G401 (cell line): ENCODE results near the gene SERPINA1. TPM values are rescaled to one million over a fixed set of nuclear protein-coding genes. Genes with fewer than 3 reads are reported as not detected.

Experiments
- DNase-seq: peaks from one replicate; pipeline ENCODE4 v3.0.0-alpha.2; 2015; ENCODE audit warnings: low spot score
- in situ Hi-C: cut with HindIII; loops from 2 replicates; pipeline ENCODE4 v1.10.0; 2016; ENCODE audit warnings: low sequenced_read_pairs, mixed read lengths
- total RNA-seq: library from RNA; depleted of rRNA; stranded (reverse); fragments of >200 nt; shearing (Covaris generic); gene quantifications from 2 replicates; pipeline ENCODE4 v1.2.3, GENCODE V29; 2014; rRNA removed

SERPINA1 gene
- total RNA-seq, 1 experiment from 2014 or later = not detected

DNA sequence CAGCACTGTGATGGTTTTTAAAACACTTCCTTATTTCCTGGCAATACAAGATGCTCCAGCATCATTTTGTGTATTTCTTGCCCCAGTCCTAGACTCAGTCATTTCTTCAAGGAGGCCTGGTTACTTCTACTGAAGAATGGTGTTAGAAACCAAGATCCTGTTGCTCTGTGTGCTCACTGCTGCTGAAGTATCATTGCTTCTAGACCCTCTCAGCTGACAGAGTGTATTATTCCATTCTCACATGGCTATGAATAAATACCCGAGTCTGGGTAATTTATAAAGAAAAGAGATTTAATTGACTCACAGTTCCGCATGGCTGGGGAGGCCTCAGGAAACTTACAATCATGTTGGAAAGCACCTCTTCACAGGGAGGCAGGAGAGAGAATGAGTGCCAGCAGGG lies 50.4 kb downstream of the SERPINA1 start:
- in situ Hi-C loops = no loop called here
- DNase-seq = no peak

GRCh38 chr14:94337274-94337673 lies 51.1 kb downstream of the SERPINA1 start:
- in situ Hi-C loops = no loop called here
- DNase-seq = no peak

GRCh38 chr14:94334872-94335271 lies 53.5 kb downstream of the SERPINA1 start:
- in situ Hi-C loops = no loop called here
- DNase-seq = no peak

DNA sequence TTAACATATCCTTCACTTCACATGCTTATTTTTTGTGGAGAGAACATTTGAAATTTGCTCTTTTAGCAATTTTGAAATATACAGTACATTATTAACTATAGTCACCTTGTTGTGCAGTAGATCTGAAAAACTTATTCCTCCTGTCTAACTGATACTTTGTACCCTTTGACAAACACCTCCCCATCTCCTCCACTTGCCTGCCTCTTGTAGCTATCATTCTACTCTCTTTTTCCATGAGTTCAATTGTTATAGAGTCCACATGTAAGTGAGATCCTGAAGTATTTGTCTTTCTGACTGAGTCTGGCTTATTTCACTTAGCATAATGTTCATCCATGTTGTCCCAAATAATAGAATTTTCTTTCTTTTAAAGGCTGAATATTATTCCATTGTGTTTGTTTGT lies 55.8 kb downstream of the SERPINA1 start:
- in situ Hi-C loops = no loop called here
- DNase-seq = no peak

DNA sequence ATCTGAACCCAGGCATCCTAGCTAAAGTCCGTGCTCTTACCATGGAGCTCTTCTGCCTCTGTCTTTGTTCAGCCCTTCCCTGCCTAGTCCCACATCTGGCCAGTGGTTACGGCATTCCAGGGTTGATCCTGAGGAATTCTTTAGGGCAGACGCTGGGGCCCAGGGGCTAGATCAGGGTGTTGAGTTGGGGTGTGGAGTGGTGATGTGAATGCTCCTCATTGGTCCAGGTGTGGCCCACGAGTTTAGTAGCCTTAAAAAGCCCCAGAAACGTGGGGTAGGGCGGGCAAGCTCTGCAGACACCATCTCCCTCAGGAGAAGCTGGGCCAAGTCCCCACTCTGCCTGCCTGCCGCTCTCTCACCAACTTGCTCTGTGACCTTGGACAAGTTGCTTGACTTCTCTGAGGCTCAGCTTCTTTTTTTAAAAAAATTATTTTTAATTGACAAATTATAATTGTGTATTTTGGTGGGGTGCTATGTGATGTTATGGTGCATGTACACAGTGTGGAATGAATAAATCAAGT lies 56.3 kb downstream of the SERPINA1 start:
- in situ Hi-C loops = no loop called here
- DNase-seq = no peak

DNA sequence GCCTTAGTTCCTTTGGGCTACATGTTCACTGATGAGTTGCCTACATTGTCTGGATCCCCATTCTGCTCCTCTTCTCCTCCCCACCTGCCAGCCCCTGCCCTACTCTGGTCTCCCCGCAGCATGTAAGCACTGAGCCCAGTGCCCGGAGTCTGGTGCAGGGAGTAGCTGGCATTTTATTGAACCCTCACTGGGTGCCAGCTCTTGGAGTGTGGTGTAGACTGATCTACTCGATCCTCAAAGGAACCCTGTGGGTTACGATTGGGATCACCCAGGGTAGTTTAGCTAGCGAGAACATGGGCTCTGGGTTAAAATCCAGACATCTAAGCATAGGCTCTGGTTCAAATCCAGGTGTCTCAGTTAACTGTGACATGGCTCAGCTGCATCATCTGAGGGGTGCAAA lies 56.9 kb downstream of the SERPINA1 start:
- in situ Hi-C loops = no loop called here
- no peak for DNase-seq

- in situ Hi-C loops = no loop called here
- DNase-seq = no peak
These were observed 57.5 kb downstream of the SERPINA1 start for GRCh38 chr14:94330857-94331256.

DNA sequence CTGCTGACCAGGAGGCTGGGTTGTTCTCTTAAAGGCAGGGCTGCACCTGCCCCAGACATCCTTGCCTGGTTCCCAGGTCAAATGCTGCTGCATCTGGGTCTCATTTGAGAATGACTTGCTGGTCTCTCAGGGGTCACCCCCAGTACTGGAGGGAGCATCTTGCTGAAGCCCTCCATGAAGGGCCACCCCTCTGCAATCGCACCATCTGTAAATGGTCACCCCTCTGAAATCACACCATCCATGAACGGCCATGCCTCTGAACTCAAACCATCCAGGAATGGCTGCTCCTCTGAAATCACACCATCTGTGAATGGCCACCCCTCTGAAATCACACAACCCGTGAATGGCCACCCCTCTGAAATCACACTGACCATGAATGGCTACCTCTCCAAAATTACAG lies 58.0 kb downstream of the SERPINA1 start:
- in situ Hi-C loops = no loop called here
- no peak for DNase-seq

GRCh38 chr14:94329857-94330256 lies 58.5 kb downstream of the SERPINA1 start:
- DNase-seq = no peak
- in situ Hi-C loops = no loop called here

GRCh38 chr14:94328196-94328595 lies 60.2 kb downstream of the SERPINA1 start:
- in situ Hi-C loops = no loop called here
- no peak for DNase-seq

Other genes with a start within 250 kb of the SERPINA1 start
- 2.1 and 4.7 TPM in 2 replicates for gene PPP4R4, start 214.3 kb downstream of the SERPINA1 start, total RNA-seq
- not detected in 2 replicates for gene SERPINA10, start 95.3 kb downstream of the SERPINA1 start, total RNA-seq
- not detected in 2 replicates for gene SERPINA6, start 65.3 kb downstream of the SERPINA1 start, total RNA-seq
- not detected in 2 replicates for gene SERPINA2, start 21.9 kb downstream of the SERPINA1 start, total RNA-seq
- gene SERPINA11, start 64.2 kb upstream of the SERPINA1 start, total RNA-seq = not detected in 2 replicates
- not detected in 2 replicates for gene SERPINA9, start 87.6 kb upstream of the SERPINA1 start, total RNA-seq
- not detected in 2 replicates for gene SERPINA12, start 120.9 kb upstream of the SERPINA1 start, total RNA-seq
- not detected in 2 replicates for gene SERPINA4, start 172.8 kb upstream of the SERPINA1 start, total RNA-seq
- not detected in 2 replicates for gene SERPINA5, start 192.8 kb upstream of the SERPINA1 start, total RNA-seq
- gene SERPINA3, start 223.8 kb upstream of the SERPINA1 start, total RNA-seq = not detected in 2 replicates